Stimulated activated CD8-positive, alpha-beta memory T cell treated with anti-CD3 and anti-CD28 coated beads, Interleukin-15, amount 100 ng/mL, for 4 hours (primary cell): ENCODE data around the gene PTK6.
"Not testable (repeated sequence)": the region's sequence is repeated elsewhere in the genome, so short reads cannot be mapped to it uniquely, and the experiment has no call there.

Experiments used
- DNase-seq, 2 donors: peaks; one replicate each; pipeline ENCODE4 v3.0.0-alpha.2; 2020; ENCODE audit warnings: low read depth in 2 of 2

Gene PTK6

GRCh38 chr20:63568986-63569949, 32.1 kb upstream of the PTK6 start:
- no peak for DNase-seq

- DNase-seq: no peak
These were observed 31.2 kb upstream of the PTK6 start for GRCh38 chr20:63568170-63568981.

- peak in 1 of 2 donors; percentile 42 for DNase-seq
These were observed 30.4 kb upstream of the PTK6 start for GRCh38 chr20:63567386-63568169.

GRCh38 chr20:63567136-63567385, 29.9 kb upstream of the PTK6 start:
- no peak for DNase-seq

GRCh38 chr20:63566395-63567135, 29.4 kb upstream of the PTK6 start:
- DNase-seq: no peak

- no peak for DNase-seq
These were observed 28.6 kb upstream of the PTK6 start for GRCh38 chr20:63565699-63566335.

- no peak for DNase-seq
These were observed 28.0 kb upstream of the PTK6 start for GRCh38 chr20:63565021-63565698.

- no peak for DNase-seq
These were observed 27.0 kb upstream of the PTK6 start for GRCh38 chr20:63564036-63564810.

GRCh38 chr20:63563225-63563935, 26.2 kb upstream of the PTK6 start:
- no peak for DNase-seq

- no peak for DNase-seq
These were observed 25.5 kb upstream of the PTK6 start for GRCh38 chr20:63562461-63563224.

- no peak for DNase-seq
These were observed 24.6 kb upstream of the PTK6 start for GRCh38 chr20:63561624-63562396.

- no peak for DNase-seq
These were observed 23.9 kb upstream of the PTK6 start for GRCh38 chr20:63560856-63561609.

GRCh38 chr20:63560333-63560805, 23.2 kb upstream of the PTK6 start:
- no peak for DNase-seq

- not testable (repeated sequence) for DNase-seq
These were observed 22.5 kb upstream of the PTK6 start for GRCh38 chr20:63559485-63560332.

GRCh38 chr20:63558804-63559484, 21.8 kb upstream of the PTK6 start:
- DNase-seq: no peak
